ENCODE data around the gene B3GAT3.
A peak's percentile ranks its signal among the peaks of the same experiment; 100 is the strongest.

B3GAT3 gene

GRCh38 chr11:62621567-62622470 lies at the start of gene B3GAT3:
TSS of gene B3GAT3 (minus strand) at chr11:62621986. CDS start at chr11:62621947, 39 bp downstream.
- Histone ChIP-seq H3K4me1 (ENCODE audit: control insufficient read depth, insufficient read depth, low read length) (no peaks in the 10 kb centered on the region), H3K9me3 (ENCODE audit: control insufficient read depth, insufficient read depth, low read depth, low read length) (no peaks in the 10 kb centered on the region), H3K4me3 (ENCODE audit: low read depth, low read length) (peak within 1 kb of the TSS; percentile 71), H3K27ac (ENCODE audit: extremely low read depth, low read depth, low read length) (peak within 1 kb of the TSS; percentile 80), H3K36me3 (ENCODE audit: control insufficient read depth in 2 of 2, insufficient read depth in 1 of 2, low read length in 2 of 2) (peaks cover 4 to 36% of the 10 kb centered on the region in 2 experiments)
- ChIA-PET POLR2A (interaction anchor here (0.6 to 6.0 kb wide), 28 partner anchors 9 to 234 kb away, joined by 3 to 109 read pairs (median 5); partner anchors contain the start of genes C11orf98, CSKMT, EEF1G and EML3), CTCF (interaction anchor here (0.6 to 2.5 kb wide), 7 partner anchors 11 to 249 kb away, joined by 3 to 18 read pairs (median 3); no protein-coding TSS in a partner anchor)
- TF ChIP-seq SP2 (tag by site-specific recombination; IDR thresholded peaks at IDR 0.05) (peak; percentile 96), OSR2 (tag by site-specific recombination; IDR thresholded peaks at IDR 0.05) (peak; percentile 35; the same call in 1 of the 2 replicates), HIC1 (tag by site-specific recombination; IDR thresholded peaks at IDR 0.05) (peak; percentile 98), ZNF366 (tag by site-specific recombination; conservative IDR thresholded peaks at IDR 0.05) (peak; percentile 30), KLF8 (tag by site-specific recombination; IDR thresholded peaks at IDR 0.05) (peak; percentile 91), ZEB2 (tag by site-specific recombination; IDR thresholded peaks at IDR 0.05) (peak; percentile 96), TSHZ1 (tag by site-specific recombination; IDR thresholded peaks at IDR 0.05; ENCODE audit: borderline replicate concordance) (no peak), ZSCAN30 (tag by site-specific recombination; IDR thresholded peaks at IDR 0.05) (peak; percentile 7; the same call in 1 of the 2 replicates), ZNF600 (tag by site-specific recombination; IDR thresholded peaks at IDR 0.05) (peak; percentile 68), GLIS2 (tag by site-specific recombination; IDR thresholded peaks at IDR 0.05) (peak; percentile 51; the same call in 1 of the 2 replicates), ZNF324 (tag by site-specific recombination; IDR thresholded peaks at IDR 0.05) (0 out of 2 replicates have a peak, but pooled peaks have one; percentile 47), INSM2 (tag by site-specific recombination; IDR thresholded peaks at IDR 0.05) (0 out of 2 replicates have a peak, but pooled peaks have one; percentile 37), BCL11A (tag by site-specific recombination; IDR thresholded peaks at IDR 0.05; ENCODE audit: low read depth) (peak; percentile 89), ZNF2 (tag by site-specific recombination; IDR thresholded peaks at IDR 0.05) (0 out of 2 replicates have a peak, but pooled peaks have one; percentile 41), ZNF629 (tag by site-specific recombination; IDR thresholded peaks at IDR 0.05) (peak; percentile 95), ZNF341 (tag by site-specific recombination; IDR thresholded peaks at IDR 0.05; ENCODE audit: low read depth) (peak; percentile 97), ATF2 (tag by site-specific recombination; IDR thresholded peaks at IDR 0.05; ENCODE audit: low read depth) (peak; percentile 99), ZNF548 (tag by site-specific recombination; IDR thresholded peaks at IDR 0.05) (no peak), ZNF146 (tag by site-specific recombination; IDR thresholded peaks at IDR 0.05) (no peak), KLF7 (tag by site-specific recombination; IDR thresholded peaks at IDR 0.05; ENCODE audit: borderline replicate concordance) (no peak), ZNF10 (tag by site-specific recombination; IDR thresholded peaks at IDR 0.05) (peak; percentile 74), GLIS1 (tag by site-specific recombination; IDR thresholded peaks at IDR 0.05) (peak; percentile 49), ZBTB17 (tag by site-specific recombination; IDR thresholded peaks at IDR 0.05) (peak; percentile 67), ZBTB7A (tag by site-specific recombination; IDR thresholded peaks at IDR 0.05; ENCODE audit: low read depth) (peak; percentile 39; the same call in 1 of the 2 replicates), KLF17 (tag by site-specific recombination; IDR thresholded peaks at IDR 0.05) (0 out of 2 replicates have a peak, but pooled peaks have one; percentile 43)
